ENCODE results near the gene CHMP2A.

DNA sequence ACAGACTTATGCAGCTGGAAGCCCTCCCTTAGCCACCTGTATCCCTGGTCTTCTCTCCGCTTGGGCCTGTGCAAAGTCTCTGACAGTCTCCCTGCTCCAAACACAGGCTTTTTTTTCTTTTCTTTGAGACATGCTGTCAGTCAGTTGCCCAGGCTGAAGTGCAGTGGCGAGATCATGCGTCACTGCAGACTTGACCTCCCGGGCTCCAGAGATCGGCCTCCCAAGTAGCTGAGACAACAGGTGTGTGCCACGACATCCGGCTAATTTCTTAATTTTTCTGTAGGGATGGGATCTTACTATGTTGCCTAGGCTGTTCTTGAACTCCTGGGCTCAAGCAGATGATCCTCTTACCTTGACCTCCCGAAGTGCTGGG, 16.7 kb upstream of the CHMP2A start:
- TF ChIP-seq CTCF (IDR thresholded peaks at IDR 0.05; ENCODE audit: insufficient read depth, low read length, poor library complexity, severe bottlenecking), result no peak
- no peak for TF ChIP-seq EZH2phosphoT487 (conservative IDR thresholded peaks at IDR 0.05; ENCODE audit: low read length)

Measured in SU-DHL-6 (cell line).